Measurements from ENCODE around the gene DHX58. TPM values are rescaled to one million over a fixed set of nuclear protein-coding genes. Genes with fewer than 3 reads are reported as not detected.

DHX58 gene
- total and polyA plus RNA-seq, 2 donors (not counting 3 experiments of a cell fraction or from before 2014, with no cell fraction given): 3.1 to 9.0 TPM

- CTCF ChIA-PET: interaction anchor here (0.8 to 2.6 kb wide), 2 partner anchors 10 to 23 kb away, joined by 3 to 7 read pairs; no protein-coding TSS in a partner anchor
- intact Hi-C loops (cut with micrococcal nuclease): no loop called here
- dilution Hi-C loops (cut with MboI; ENCODE audit: extremely low pct_ligation_motif_present, low sequenced_read_pairs): no loop called here
- Histone ChIP-seq H3K9me3 (replicated peaks; ENCODE audit: control insufficient read depth, insufficient read depth, low read length) (no peaks in the 10 kb centered on the region), H3K27ac (ENCODE audit: insufficient read depth, low read depth, low read length) (no peak overlapping the region), H3K9me1 (replicated peaks; ENCODE audit: control insufficient read depth, extremely low read depth, insufficient read depth, low read length) (no peaks in the 10 kb centered on the region), H3K27me3 (ENCODE audit: control insufficient read depth in 2 of 2, insufficient read depth in 2 of 2, low read length in 2 of 2) (peaks cover 0 to 4% of the 10 kb centered on the region in 2 experiments), H2AFZ (ENCODE audit: low read depth, low read length) (no peak overlapping the region), H3K9ac (replicated peaks; ENCODE audit: extremely low read depth, insufficient read depth, low read length) (no peak overlapping the region), H4K20me1 (replicated peaks; ENCODE audit: control insufficient read depth, extremely low read depth, insufficient read depth, low read length) (no peaks in the 10 kb centered on the region), H3K4me3 (replicated peaks in 1 of 3; ENCODE audit: insufficient read depth in 1 of 3, low read depth in 1 of 3, low read length in 3 of 3) (no peak overlapping the region), H3K79me2 (ENCODE audit: control insufficient read depth, insufficient read depth, low read length) (no peaks in the 10 kb centered on the region), H3K4me2 (ENCODE audit: insufficient read depth, low read length) (no peak overlapping the region), H3K4me1 (ENCODE audit: control insufficient read depth, extremely low read depth, insufficient read depth, low read length) (peaks cover 3% of the 10 kb centered on the region), H3K36me3 (ENCODE audit: control insufficient read depth in 2 of 2, extremely low read depth in 1 of 2, insufficient read depth in 2 of 2, low read length in 2 of 2) (no peaks in the 10 kb centered on the region)
- POLR2A ChIA-PET: no interaction called here
- no peak for TF ChIP-seq GATA2 (IDR thresholded peaks at IDR 0.05; ENCODE audit: insufficient read depth, insufficient read length, low read depth, low read length)
- TF ChIP-seq FOS (IDR thresholded peaks at IDR 0.05; ENCODE audit: borderline replicate concordance, insufficient read depth, low read length): no peak
- TF ChIP-seq JUN (IDR thresholded peaks at IDR 0.05; ENCODE audit: borderline replicate concordance, insufficient read depth, insufficient read length, low read depth): no peak
- TF ChIP-seq, protein P1, sequence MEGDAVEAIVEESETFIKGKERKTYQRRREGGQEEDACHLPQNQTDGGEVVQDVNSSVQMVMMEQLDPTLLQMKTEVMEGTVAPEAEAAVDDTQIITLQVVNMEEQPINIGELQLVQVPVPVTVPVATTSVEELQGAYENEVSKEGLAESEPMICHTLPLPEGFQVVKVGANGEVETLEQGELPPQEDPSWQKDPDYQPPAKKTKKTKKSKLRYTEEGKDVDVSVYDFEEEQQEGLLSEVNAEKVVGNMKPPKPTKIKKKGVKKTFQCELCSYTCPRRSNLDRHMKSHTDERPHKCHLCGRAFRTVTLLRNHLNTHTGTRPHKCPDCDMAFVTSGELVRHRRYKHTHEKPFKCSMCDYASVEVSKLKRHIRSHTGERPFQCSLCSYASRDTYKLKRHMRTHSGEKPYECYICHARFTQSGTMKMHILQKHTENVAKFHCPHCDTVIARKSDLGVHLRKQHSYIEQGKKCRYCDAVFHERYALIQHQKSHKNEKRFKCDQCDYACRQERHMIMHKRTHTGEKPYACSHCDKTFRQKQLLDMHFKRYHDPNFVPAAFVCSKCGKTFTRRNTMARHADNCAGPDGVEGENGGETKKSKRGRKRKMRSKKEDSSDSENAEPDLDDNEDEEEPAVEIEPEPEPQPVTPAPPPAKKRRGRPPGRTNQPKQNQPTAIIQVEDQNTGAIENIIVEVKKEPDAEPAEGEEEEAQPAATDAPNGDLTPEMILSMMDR (IDR thresholded peaks at IDR 0.05; ENCODE audit: extremely low read depth in 1 of 2, insufficient read depth in 1 of 2, low read depth in 1 of 2, low read length in 2 of 2): no peak
- TF ChIP-seq EZH2 (IDR thresholded peaks at IDR 0.05; ENCODE audit: borderline replicate concordance, low read depth, low read length, severe bottlenecking): no peak
- no peak for TF ChIP-seq MYC (IDR thresholded peaks at IDR 0.05; ENCODE audit: low read depth, low read length)
- no peak for TF ChIP-seq POLR2A (IDR thresholded peaks at IDR 0.05; ENCODE audit: low read depth, low read length)
- TF ChIP-seq, protein P2, sequence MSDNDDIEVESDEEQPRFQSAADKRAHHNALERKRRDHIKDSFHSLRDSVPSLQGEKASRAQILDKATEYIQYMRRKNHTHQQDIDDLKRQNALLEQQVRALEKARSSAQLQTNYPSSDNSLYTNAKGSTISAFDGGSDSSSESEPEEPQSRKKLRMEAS (IDR thresholded peaks at IDR 0.05; ENCODE audit: insufficient read depth, insufficient read length): no peak
- no peak for TF ChIP-seq POLR2AphosphoS5 (IDR thresholded peaks at IDR 0.05; ENCODE audit: insufficient read depth, low read depth, low read length)
- FAIRE-seq (no peak), DNase-seq (ENCODE audit: low read depth, low spot score) (no peak)
- no TSS peak for BruUV-seq (replicated peaks)
Observed at GRCh38 chr17:42077755-42078154, 34.8 kb downstream of the DHX58 start.

Measured in endothelial cell of umbilical vein (primary cell).